Head of caudate nucleus (tissue), 42 donors: ENCODE measurements around the gene CD82.

Experiments used
- DNase-seq, 42 donors: peaks; one replicate each; pipeline versions ENCODE4 v3.0.0 to v3.0.0-alpha.2; 2020 to 2021; ENCODE audit warnings: mixed read lengths in 7 of 42
- intact Hi-C: fragments of 100-400 bp; cut with DNase I; formaldehyde crosslinking; loops from one replicate; pipeline ENCODE4 v1.15.0; 2022

The CD82 gene

DNA sequence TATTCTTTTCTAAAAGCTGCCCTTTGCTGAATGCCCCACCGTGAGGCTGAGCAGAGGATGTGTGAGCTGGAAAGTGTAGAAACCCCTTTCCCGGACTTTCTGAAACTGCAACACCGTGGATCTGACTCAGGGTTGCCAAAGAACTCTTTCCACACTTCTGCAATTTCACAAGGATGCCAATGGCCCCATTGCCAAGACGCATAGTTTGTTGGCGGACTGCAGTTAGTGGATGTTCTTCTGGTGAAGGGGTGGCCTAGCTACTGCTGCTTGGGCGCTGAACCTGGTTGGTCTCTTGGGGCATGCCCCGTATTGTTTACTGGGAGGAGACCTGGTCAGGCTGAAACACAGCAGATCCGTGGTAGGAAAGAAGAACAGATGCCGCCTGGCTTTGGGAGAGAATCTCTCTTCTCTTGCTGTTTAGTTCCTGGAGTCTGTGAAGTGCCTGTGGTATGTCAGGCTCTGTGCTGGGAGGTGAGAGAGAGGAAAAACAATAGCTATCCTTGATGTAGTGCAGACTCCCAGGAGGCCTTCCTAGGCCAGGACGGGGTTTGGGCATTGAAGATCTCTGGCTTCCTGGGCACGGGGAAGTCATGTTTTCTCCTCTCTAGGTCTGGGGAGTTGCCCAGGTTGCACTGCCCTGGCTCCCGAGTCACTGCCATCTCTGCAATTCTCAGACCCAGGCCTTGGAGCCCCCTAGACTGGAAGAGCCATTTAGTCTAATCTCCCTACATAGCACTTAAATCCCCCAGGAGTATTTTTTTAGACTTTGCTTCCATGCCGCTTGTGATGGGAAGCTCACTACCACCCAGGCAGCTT, 26.9 kb downstream of the CD82 start:
- intact Hi-C loops = no loop called here
- peak in 2 of 42 donors; percentile 33 to 63 for DNase-seq

- DNase-seq = peak; percentile 81 to 97 (median 94)
- intact Hi-C loops = no loop called here
Observed at GRCh38 chr11:44593251-44593650, 27.8 kb downstream of the CD82 start.

GRCh38 chr11:44595006-44595405, 29.5 kb downstream of the CD82 start:
- DNase-seq = no peak
- intact Hi-C loops = no loop called here

GRCh38 chr11:44595964-44596381, 30.5 kb downstream of the CD82 start:
- intact Hi-C loops = no loop called here
- peak; percentile 43 to 91 (median 78) for DNase-seq

DNA sequence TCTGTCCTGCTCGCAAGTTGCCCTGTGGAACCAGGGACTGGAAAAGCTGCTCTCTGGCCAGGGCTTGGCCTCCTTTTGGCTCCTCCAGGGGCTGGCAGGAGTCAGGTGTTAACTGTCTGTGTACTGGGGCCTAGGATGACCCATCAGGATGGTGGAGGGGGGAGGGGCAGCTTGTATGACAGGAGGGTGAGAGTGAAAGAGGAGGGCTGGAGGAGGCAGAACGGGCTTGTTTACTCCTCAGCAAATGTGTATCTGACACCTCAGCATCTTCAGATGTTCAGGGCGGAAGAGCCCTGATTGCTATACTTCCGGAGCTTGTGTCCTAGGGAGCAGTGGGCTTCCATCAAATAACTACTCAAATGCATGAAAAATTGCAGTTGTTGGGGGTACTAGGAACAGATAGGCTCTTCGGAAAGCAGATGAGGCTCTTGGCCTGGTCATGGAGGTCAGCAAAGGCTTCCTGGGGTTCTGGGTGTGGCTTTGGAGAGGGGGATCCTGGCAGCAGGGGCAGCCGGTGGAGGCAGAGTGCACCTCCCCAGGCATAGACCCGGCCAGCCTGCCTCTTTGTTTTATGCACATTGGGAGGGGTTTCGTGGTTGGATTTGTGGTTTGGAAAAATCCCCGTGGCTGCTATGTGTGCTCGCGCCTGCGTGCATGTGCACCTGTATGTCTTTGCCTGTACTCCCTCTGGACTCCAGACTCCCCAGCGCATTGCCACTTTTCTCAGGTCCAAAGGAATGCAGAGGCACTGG, 31.2 kb downstream of the CD82 start:
- intact Hi-C loops = no loop called here
- peak in 5 of 42 donors; percentile 31 to 45 (median 41) for DNase-seq

- intact Hi-C loops = no loop called here
- no peak for DNase-seq
Observed at GRCh38 chr11:44597358-44598012, 32.0 kb downstream of the CD82 start.

DNA sequence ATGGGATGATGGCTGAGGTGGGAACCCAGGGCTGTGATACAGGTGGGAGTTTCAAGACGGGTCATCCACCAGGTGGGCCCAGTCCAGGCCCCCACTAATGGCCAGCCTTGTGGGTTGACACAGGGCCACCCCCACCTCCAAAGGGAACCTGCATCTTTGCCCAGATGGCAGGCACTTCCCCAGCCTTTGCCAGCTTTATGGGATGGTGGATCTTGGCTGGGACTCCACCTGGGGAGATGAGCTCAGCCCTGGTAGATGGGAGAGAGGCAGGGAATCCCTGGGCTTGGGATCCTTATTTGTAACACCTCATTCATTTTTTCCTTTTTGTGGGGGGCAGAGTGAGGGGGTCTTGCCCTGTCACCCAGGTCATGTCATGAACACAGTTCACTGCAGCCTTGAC, 33.4 kb downstream of the CD82 start:
- intact Hi-C loops = no loop called here
- DNase-seq = no peak

DNA sequence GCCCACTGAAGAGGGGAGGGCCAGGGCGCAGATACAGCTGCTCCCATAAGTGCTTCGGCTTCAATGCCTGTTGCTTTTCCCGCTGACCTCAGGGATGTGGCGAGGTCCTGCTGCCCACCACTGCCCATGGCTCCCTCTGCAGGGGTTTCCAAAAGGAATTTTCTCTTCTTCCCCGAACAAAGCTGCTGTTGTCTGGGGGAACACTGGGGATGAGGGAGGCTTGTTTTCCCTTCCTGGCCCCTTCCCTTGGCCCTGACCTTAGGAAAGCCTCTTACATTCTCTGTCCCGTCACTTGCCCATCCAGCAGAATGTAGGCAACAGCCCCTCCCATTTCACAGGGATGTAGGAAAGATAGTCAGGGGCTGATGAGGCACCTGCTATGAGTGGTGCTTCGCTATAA, 34.8 kb downstream of the CD82 start:
- intact Hi-C loops = no loop called here

DNA sequence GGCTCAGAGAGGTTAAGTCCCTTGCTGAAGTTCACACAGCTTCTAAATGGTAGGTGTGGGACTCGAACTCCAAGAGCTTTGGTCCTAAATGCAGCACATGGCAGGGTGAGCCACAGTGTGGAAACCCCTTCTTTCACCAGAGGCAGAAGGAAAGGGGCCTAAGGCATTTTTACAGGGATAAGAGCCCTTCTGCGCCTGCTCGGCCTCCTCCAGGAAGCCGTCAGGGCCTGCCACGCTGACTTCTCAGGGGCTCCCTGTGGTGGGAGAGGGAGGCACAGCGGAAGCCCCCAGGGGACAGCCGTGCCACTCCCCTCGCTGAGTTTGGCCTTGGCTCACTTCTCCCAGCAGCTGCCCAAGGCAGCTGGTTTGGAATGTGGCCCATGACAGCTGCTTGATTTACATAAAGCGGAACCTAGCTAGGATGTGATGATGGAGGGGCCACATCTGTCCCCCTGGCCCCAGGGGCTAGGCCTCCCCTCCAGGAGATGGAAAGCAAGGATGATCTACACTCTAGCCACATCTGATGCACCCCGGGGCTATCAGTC, 35.4 kb downstream of the CD82 start:
- intact Hi-C loops = no loop called here

More for the DNA sequence above, 34.8 kb downstream of the CD82 start:
- DNase-seq = peak in 3 of 42 donors; percentile 27 to 68 (median 45)

DNA sequence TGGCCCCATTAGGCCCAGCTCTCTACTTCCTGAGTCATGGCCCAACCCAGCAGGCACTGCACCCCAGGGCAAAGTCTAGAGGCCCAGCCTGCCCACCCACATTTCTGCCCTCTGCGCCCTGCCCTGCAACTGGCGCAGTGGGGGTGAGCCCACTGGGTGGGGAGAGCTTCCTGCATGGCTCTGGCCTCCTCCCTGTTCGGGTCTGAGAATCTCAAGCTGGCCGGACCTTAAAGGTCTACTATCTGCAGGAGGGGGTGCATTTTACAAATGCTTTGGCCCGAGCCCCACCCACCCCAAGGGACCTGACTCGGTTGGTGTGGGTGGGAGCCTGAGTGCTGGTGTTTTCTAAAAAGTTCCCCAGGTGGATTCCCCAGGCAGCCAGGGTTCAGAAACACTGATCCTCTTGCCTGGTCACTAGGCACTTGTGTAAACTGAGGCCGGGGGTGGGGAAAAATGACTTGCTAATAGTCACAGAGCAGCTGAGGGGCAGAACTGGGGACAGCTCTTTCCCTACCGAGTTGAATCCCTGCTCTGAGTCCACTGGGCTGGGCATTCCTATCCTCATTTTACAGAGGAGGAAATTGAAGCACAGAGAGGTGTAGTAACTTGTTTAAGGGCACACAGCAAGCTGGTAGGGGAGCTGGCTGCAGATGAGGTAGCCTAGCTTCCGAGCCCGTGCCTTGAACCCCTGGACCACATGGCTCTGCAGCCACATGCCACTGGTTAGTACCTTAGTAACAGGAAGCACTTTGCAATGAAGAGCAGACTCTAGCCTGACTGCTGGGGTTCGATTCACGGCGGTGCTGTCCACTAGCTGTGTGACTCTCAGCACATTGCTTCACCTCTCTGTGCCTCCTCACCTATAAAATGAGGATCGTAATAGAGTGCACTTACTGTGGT, 36.3 kb downstream of the CD82 start:
- intact Hi-C loops = no loop called here
- DNase-seq = no peak

More for the DNA sequence above, 35.4 kb downstream of the CD82 start:
- DNase-seq = peak in 22 of 42 donors; percentile 36 to 80 (median 61)

DNA sequence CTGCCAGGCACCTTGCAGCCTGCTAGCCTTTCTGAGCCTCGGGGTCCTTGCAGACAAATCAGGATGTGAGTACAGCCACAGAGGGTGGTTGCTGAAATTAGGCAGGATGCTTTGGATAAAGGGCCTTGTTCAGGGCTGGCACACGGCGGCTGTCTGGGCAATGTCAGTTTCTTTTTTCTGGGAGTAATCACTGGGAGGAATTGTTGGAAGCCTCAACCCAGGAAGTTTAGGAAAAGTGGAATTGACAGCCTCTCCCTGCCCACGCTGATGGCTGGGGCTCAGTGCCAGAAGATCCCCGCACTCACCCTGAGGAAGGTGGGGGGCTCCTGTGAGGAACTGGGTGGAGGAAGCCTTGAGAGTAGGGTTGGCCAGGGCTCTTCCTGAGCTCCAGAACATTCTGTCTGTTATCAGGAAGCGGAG, 37.4 kb downstream of the CD82 start:
- no peak for DNase-seq
- intact Hi-C loops = no loop called here

DNA sequence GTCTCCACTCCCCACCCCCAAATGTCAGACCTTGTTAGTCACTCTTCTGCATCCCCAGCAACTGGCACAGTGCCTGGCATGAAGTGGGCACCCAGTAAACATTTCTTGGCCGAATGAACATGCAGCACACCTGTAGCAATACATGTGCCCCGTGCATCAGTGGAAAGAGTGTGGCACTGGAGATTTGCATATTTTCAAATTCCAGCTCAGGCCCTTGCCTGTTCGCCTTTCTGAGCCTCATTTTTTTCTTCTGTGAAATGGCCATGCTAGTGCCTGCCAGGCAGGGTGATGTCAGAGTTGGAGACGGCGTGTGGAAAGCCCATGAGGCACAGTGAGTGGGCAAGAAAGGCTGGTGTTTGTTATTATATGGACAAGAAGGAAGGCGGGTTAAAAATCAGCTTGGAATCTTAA, 38.7 kb downstream of the CD82 start:
- intact Hi-C loops = no loop called here

GRCh38 chr11:44605068-44605708, 39.7 kb downstream of the CD82 start:
- intact Hi-C loops = no loop called here
- no peak for DNase-seq

More for the DNA sequence above, 38.7 kb downstream of the CD82 start:
- no peak for DNase-seq

- no peak for DNase-seq
- intact Hi-C loops = no loop called here
Observed at GRCh38 chr11:44605965-44606364, 40.5 kb downstream of the CD82 start.

- no peak for DNase-seq
- intact Hi-C loops = no loop called here
Observed at GRCh38 chr11:44606472-44606871, 41.0 kb downstream of the CD82 start.

- intact Hi-C loops = no loop called here
- no peak for DNase-seq
Observed at GRCh38 chr11:44607319-44607962, 42.0 kb downstream of the CD82 start.

GRCh38 chr11:44607987-44608386, 42.5 kb downstream of the CD82 start:
- intact Hi-C loops = no loop called here

DNA sequence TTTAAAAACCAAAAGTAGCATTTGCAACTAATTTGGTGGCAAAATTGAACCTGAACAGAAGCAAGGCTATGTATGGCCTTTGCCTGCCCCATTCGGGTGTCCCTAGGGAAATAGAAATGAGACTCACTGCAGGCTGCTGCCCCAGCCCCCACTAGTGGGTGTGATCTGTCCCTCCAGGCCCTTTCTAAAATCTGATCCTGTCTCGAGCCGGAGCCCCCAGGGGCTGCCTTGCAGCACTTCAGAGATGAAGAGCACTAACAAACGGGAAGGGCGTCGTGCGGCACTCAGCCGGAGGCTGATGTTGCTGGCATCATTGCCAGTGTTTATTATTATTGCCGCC, 43.2 kb downstream of the CD82 start:
- intact Hi-C loops = no loop called here
- DNase-seq = no peak

More at GRCh38 chr11:44607987-44608386, 42.5 kb downstream of the CD82 start:
- DNase-seq = no peak
